HG02571 (cell line): ENCODE measurements around the gene ELF4.
A peak's percentile ranks its signal among the peaks of the same experiment; 100 is the strongest.

Experiments used
- ATAC-seq: cut with Tn5 transposase; IDR thresholded peaks from one replicate; pipeline ENCODE4 v1.9.1; 2021; ENCODE audit warnings: mild to moderate bottlenecking, moderate library complexity; ENCODE audit not compliant: unreplicated experiment

The ELF4 gene

GRCh38 chrX:130085551-130086446 is 24.5 kb downstream of the ELF4 start:
- no peak for ATAC-seq

DNA sequence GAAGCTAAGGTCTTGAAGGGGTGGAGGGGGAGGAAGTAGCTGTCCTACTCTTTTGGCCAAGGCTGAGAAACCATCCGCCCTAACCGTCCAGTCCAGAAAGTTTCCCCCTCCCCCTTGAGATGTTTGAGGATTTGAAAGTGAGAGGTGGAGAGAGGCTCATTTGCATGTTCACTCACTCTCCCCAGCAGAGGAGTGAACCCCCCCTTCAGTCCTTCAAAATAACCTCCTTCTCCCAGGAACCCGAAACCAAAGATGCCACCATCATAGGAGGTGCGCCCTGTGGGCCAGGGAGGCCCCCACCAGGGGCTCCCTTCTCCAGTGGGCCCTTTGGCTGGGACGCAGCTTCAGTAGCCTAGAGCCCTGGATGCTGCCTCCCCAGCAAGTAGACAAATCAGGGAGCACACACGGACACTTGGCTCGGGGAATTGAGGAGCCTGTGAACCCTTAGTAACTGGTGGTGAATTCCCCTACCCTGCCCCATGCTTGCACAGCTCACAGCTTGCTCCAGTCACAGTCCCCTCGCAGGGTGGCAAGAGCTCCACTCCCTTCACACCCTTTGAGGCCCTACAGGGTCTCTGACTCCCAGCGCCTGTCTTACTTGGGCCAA is 25.6 kb downstream of the ELF4 start:
- peak; percentile 36 for ATAC-seq

DNA sequence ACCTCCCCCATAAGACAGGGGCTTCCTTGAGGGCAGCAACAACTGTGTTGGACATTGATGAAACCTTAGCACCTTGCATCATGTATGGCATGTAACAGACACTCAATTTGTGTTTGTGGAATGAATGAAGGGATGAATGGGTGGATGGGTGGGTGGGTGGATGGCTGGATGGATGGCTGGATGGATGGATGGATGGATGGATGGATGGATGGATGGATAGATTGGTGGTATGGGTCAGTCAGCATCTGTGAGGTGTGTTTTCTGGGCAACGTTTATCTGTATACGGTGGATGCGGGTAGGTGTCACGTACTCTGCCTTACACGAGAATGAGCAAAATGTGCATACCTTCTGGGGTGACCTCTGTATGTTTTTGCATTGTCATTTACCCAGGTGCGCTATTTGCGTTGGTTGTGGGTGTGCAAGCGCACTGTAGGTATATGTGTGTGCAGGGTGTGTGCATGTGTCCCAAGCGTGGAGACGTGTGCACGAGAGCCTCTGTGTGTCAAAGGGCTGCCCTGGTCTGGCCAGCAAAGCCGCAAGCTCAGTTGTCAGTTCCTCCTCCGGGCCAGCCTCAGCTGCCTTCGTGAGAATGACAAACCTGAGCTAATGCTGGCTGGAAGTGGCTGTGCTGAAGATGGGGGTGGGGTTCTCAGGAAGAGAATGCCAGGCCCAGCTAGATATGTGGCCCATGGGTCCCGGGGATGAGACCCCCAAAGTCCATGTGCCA is 26.5 kb downstream of the ELF4 start:
- peak; percentile 31 for ATAC-seq

DNA sequence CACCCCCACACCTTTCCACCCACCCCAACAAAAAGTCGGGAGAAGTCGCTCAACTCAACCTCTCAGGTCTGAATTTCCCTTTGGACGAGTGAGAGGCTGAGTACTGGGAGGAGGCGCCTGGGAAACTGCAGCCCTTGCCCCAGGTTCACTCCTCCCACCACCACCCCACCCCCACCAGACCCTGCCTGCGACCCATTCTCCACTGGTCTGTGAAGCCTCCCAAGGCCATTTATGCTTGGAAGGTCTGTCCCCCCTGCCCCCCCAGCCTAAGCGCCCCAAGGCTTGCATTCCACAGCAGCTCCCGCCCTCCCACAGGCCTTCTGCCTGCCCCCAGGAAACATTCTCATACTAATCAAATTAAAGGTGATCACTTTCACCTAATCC is 27.2 kb downstream of the ELF4 start:
- no peak for ATAC-seq

GRCh38 chrX:130082244-130083106 is 27.8 kb downstream of the ELF4 start:
- peak; percentile 52 for ATAC-seq

- ATAC-seq: no peak
These were observed 28.8 kb downstream of the ELF4 start for GRCh38 chrX:130081421-130082045.

DNA sequence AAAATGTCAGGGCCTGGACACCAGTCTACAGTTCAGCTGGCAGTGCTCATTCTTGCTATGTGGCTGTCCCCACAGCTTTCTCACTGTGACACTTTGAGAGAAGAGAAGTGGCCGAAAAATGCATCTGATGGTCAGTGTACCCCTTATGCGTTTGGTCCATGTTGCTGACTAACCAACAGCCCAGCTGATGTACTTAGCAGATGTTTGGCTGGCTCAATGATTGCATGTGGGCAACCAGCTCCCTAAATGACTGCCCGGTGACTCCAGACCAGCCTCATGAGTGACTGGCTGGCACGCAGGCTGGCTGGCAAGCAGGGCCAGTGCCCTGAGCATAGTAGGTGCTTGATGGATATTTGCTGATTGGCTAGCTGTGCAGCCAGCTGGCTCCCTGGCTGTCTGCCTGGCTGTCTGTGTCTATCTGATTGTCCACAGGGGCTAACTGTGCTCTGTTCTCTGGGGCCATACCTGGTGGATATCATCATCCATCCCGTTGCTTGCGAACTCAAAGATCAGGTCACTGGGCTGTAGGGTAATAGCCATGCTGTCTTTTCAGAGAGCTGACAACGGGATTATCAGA is 29.4 kb downstream of the ELF4 start:
- no peak for ATAC-seq

DNA sequence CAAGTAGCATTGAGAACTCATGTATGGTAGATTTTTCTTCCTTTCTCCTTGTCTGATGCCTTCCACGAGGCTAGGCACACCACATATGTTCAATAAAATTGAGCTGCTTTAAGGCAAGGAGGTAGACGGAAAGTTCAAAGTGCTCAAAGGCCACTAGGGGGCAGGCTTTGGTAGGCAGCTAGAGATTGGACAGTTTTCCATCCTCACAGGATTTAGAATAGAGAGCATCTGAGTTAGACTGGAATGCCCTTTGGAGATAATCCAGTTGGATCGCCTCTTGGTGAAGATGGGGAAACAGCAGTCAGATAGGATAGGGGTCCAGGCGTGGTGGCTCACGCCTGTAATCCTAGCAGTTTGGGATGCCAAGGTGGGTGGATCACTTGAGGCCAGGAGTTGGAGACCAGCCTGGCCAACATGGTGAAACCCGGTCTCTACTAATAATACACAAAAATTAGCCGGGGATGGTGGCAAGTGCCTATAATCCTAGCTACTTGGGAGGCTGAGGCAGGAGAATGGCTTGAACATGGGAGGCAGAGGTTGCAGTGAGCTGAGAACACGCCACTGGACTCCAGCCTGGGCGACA is 30.4 kb downstream of the ELF4 start:
- ATAC-seq: no peak

DNA sequence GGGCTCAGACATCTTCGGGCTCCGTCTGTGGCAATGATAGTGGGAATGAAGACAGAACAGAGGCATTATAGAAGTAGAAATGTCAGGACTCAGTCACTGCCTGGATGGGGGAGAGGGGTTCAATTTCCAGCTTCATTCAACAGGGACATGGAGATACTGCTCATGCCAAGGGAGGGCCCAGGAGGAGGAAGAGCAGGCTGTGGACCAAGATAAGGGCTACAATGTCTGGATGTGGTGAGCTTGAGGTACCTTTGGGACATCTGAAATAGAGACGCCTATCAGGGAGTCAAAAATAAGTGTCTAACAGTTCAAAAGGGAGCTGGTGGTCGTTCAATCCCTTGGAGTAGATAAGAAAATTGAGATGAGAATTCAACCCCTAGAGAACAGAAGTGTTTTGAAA is 34.5 kb downstream of the ELF4 start:
- no peak for ATAC-seq

DNA sequence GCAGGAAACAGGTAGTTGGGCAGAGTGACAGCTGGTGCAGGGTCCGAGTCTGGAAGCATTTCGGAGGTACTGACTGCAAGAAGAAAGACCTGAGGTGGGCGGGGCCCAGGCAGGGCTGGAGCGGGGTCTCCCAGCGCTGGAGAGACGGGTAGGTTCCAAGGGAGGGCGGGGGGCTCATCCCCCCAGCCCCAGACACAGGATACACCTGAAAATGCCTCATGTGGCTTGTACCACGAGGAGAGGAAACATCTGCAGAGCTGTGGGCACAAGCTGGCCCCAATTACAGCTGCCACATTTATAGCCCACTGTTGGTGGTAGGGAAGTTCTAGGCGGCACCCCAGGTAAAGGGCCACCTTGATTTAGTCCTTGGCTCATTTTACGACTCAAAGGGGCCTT is 38.0 kb downstream of the ELF4 start:
- no peak for ATAC-seq

DNA sequence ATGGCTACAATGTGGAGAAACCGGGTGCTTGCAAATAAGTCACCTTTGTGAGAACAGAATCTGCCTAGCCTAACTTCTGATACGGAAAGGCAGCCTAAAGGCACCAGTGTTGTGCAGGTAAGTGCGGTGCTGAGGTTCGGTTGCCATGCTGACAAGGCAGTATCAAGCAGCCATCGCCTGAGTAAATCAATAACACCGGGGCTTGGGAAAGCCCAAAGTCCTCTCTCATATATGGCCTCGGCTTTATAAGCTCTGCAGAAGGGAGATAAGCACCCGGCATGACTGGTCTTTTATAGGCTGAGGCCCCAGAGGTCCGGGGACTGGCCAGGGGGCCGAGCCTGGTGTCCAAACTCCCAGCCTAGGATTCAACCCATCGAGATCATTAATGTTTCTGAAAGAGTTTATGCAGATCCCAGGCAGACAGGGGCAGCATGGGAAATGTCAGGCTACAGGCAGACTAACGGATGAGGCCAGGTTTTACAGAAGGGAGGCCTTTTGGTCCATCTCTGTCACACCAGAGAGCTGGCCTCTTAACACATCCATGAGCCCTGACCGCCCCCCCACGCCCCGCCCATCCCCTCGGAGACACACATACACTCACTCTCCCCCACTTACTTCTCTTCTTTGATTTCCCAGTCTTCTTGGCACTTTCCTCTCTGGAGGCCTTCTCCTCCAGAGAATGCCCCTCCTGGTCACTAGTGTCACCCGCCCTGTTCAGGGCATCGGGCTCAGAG is 38.5 kb downstream of the ELF4 start:
- ATAC-seq: no peak

DNA sequence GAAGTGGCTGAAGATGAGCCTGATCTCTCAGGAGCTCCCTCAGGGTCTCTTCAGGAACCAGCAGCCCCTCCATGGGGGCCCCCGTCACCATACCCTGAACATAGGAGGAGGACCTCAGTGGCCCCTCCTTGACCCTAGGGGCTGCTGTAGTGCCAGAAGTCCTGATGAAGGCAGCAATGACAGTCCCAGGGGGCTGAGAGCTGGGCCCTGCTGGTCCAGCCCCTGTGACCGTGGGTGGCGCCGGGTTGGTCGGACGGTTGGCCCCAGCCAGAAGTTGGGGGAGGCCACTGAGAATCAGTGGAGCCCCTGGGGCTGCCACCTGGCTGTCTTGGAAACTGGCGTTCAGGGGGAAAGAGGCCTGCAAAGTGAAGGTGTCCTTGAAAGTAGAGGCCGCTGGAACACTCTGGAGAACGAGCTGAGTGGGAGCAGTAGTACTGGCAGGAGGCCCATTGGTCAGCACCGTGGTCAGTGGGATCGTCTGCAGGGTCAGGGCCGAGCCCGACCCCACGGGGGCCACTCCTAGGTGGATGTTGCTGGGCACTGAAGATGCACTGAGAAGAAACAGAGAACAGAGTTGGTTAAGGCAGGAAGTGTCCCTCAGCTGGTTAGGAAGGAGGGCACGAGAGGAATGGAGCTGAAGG is 43.2 kb downstream of the ELF4 start:
- no peak for ATAC-seq

DNA sequence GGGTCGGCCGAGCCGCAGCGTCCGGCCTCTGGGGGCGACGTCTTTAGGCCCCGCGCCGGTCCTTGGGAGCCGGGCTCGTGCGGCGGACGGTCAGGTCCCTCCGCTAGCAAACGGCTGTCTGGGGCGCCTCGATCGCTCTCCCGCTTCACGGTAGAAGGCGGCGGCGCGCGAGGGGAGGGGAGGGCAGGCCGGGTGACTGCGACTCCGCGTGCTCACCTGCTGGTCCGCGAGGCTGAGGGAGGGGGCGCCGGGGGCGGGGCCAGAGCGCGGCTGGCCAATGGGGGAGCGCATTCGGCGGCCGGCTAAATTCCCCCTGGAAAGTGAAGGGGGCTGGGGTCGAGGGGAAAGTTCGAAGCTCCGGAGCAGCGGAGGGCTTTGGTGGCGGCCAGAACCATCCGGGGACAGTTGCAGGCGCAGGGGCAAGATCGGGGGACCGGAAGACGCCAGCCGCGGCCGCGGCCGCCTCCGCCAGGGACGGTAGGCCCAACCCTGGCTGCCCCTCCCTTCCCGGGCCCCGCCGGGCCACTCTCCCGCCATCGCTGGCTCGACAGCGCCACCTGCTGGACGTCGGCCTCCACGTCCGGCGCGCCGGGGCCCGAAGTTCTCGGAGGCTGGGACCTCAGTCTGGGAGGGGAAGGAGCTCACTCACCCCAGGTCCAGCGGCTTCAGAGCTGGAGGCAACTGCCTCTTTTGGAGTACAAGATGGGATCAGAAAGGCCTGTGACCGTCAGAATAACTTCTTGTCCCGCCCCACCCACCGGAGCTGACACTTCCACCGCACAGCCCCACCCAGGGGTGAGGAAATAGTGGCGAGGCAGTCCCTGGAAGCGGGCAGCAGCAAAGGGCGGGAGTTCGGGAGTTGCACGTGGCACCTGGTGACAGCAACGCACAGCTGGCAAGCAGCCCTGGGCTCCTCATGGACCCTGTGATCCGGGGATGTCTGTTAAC is 49.9 kb downstream of the ELF4 start:
- peak; percentile 86 for ATAC-seq

GRCh38 chrX:130058652-130059051 is 51.6 kb downstream of the ELF4 start:
- ATAC-seq: no peak

- ATAC-seq: no peak
These were observed 53.1 kb downstream of the ELF4 start for GRCh38 chrX:130057209-130057608.

- no peak for ATAC-seq
These were observed 54.4 kb downstream of the ELF4 start for GRCh38 chrX:130055899-130056298.

GRCh38 chrX:130055103-130055502 is 55.2 kb downstream of the ELF4 start:
- no peak for ATAC-seq
